HG03045 (cell line): ENCODE results near the gene ZDHHC16.
"Not testable (repeated sequence)": the region's sequence is repeated elsewhere in the genome, so short reads cannot be mapped to it uniquely, and the experiment has no call there.

ENCODE experiments used
- ATAC-seq: cut with Tn5 transposase; IDR thresholded peaks from one replicate; pipeline ENCODE4 v1.9.1; 2021; ENCODE audit warnings: mild to moderate bottlenecking, moderate library complexity; ENCODE audit not compliant: unreplicated experiment

Gene ZDHHC16

GRCh38 chr10:97434055-97434454, 11.9 kb upstream of the ZDHHC16 start:
- no peak for ATAC-seq

DNA sequence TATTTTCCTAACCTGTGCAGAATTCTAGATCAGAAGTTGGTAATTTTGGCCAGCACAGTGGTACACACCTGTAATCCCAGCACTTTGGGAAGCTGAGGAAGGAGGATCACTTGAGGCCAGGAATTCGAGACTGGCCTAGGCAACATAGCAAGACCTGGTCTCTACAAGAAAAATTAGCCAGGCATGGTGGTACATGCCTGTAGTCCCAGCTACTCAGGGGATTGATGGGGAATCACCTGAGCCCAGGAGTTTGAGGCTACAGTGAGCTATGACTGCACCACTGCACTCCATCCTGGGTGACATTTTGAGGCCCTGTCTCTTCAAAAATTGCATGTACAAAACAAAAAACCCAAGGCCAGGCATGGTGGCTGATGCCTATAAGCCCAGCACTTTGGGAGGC, 11.4 kb upstream of the ZDHHC16 start:
- ATAC-seq: no peak

DNA sequence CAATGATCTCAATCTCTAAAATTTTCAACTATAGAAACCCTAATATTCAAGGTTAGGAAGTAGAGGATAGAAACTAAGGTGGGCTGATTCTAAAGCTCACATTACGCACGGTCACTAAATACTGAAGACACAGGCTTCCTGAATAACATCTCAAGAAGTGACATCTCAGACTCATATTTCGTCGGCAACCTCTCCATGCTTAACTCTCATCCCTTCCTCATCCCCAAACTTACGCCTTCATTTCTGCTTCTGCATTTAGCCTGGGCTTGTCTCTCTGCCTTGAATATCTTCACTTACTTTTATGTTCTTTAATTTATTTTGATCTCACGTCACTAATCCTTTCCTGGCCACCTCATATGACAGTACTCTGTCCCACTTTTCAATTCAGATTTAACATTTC, 10.8 kb upstream of the ZDHHC16 start:
- no peak for ATAC-seq

DNA sequence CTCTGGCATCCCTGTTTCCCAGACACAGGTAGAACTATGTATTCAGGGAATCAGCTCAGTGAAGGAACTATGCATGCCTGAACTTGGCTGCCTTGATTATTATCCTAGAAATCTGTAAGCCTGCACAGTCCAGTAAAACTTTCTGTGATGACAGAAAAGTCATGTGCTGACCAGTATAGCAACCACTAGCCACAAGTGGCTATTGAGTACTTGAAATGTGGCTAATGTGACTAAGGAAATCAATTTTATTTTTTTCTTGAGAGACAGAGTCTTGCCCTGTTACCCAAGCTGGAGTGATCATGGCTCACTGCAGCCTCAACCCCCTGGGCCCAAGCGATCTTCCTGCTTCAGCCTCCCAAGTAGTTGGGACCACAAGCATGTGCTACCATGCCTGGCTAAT, 3.7 kb upstream of the ZDHHC16 start:
- no peak for ATAC-seq

- ATAC-seq: no peak
Measured at GRCh38 chr10:97444212-97444611, 1.8 kb upstream of the ZDHHC16 start.

DNA sequence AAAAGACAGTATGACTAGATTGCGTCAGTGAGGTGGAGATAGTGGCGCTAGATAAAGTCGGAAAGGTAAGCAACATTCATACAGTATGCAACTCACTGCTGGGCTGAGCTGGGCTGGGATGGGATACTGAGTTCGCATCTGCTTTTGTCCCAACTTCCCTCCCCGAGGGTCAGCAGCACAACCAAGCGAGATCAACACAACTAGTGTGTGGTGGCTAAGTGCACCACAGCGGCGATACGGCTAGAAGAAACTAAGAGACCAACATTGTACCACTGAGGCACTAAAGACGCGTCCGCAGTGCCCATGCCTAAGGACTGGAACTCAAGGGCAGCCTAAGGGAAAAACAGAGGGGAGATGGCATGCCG, 636 bp upstream of the ZDHHC16 start:
- ATAC-seq: no peak

GRCh38 chr10:97450828-97451227, 4.9 kb downstream of the ZDHHC16 start:
- ATAC-seq: no peak

GRCh38 chr10:97451605-97452004, 5.6 kb downstream of the ZDHHC16 start:
- ATAC-seq: no peak

GRCh38 chr10:97452352-97452751, 6.4 kb downstream of the ZDHHC16 start:
- no peak for ATAC-seq

- ATAC-seq: no peak
Measured at GRCh38 chr10:97454330-97455036, 8.5 kb downstream of the ZDHHC16 start.

DNA sequence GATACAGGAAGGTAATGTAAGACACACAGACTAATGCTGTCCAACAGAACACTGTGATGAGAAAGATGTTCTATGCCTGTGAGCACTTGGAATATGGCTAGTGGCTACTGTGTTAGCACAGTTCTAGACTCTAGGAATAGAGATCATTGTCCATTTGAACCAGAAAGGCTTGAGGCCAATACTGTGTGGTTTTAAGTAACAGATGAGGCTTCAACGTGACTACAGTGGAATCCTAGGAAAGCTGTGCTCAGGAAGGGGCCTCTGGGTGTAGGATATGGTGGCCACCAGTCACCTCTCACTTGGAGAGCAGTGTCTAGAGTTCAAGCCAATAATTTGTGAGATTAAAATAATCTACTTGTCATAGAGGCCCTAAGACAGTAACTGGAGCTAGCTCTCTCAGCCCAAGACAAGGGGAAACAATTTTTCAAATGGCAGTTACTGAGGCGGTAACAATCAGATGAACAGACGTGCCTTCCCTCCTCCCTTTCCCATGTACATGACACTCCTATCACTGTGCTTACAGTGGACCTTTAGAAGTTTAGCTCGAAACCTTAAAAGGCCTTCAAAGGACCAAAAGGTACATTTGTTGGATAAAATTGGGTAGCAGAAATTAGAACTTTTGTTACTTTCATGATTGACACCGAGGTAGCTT, 10.2 kb downstream of the ZDHHC16 start:
- no peak for ATAC-seq

- ATAC-seq: no peak
Measured at GRCh38 chr10:97456686-97457065, 10.7 kb downstream of the ZDHHC16 start.

GRCh38 chr10:97459111-97459510, 13.1 kb downstream of the ZDHHC16 start:
- no peak for ATAC-seq

DNA sequence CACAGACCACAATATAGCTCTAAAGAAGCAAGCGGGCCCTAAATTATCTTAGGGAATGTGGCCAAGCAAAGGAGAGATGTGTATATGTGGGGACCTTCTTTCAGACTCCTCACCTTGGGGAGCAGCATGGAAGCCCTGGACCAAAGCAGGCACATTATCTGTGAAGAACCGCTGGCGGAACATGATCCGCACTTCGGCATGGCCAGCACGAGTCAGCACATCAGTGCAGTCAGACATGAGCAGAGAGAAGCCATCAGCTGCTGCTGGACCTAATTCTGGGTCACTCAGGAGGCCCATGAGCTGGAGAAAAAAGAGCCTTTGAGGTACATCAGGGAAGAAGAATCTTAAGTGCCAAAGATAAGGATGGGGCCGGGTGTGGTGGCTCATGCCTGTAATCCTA, 14.0 kb downstream of the ZDHHC16 start:
- no peak for ATAC-seq

- ATAC-seq: no peak
Measured at GRCh38 chr10:97462309-97462708, 16.3 kb downstream of the ZDHHC16 start.

DNA sequence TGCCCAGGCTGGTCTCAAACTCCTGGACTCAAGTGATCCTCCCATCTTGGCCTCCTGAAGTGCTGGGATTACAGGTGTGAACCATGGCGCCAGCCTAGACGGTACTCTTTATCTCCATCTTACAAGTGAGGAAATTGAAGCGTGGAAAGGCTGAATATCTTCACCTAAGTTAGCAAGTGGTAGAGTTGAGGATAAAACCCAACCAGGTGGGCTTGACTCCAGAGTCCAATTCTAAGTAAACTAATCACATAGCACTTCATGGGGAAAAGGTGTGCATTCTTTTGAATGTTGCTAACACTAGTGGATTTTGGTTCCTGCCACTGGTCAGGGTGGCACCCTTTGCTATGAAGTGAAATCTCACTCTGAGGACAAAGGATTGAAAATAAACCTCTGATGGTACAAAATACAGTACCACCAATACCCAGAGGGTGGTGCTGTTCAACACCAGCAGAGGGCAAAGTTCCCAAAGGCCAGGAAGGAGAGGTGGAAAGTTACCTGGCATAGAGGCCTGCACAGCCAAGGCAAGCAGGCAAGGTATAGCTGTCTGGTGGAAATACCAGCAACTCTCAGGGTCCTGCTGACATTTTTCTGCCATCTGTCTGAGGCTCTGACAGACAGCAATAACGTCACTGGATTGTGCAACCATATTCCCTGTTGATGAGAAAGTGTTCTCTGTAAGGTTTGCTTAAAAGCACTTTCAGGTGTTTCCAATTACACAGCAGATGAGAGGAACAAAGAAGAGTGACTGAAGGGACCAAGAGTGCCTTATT, 17.6 kb downstream of the ZDHHC16 start:
- ATAC-seq: no peak

- ATAC-seq: no peak
Measured at GRCh38 chr10:97464226-97464625, 18.3 kb downstream of the ZDHHC16 start.

DNA sequence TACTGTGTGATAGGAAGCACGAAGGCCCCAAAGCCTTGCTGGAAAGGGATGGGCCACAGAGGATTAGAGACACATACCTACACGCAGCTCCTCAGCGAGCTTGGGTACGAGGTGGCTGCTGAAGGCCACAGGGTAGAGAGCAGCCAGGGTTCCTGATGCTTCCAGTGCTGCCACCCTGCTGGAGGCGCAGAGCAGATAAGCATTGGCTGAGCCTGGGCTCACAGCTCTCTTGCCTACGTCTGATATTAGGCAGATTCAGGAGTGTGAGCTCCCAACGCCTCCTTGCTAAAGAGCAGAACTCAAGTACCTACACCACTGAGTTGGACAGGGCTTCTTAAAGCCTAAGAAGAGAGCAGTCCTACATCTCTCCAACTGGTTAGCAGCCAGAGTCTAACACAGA, 20.0 kb downstream of the ZDHHC16 start:
- no peak for ATAC-seq

- no peak for ATAC-seq
Measured at GRCh38 chr10:97466755-97467154, 20.8 kb downstream of the ZDHHC16 start.

GRCh38 chr10:97468162-97468561, 22.2 kb downstream of the ZDHHC16 start:
- no peak for ATAC-seq

DNA sequence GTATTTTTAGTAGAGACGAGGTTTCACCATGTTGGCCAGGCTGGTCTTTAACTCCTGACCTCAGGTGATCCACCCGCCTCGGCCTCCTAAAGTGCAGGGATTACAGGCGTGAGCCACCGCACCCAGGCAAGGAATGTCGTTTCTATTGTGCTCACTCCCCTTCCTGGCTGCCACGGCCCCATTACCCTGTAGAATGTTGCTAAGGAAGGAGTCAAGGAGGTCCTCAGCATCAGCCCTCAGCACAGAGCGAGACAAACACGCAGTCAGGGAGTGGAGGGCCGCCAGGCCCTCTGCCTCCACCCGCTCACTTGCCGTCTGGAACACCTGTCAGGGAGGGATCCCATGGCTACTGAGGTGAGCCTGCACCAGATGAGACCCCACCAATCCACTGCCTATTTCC, 22.8 kb downstream of the ZDHHC16 start:
- ATAC-seq: not testable (repeated sequence)

- no peak for ATAC-seq
Measured at GRCh38 chr10:97474918-97475317, 28.9 kb downstream of the ZDHHC16 start.
